Cardiac muscle cell (in vitro differentiated cells and primary cell): ENCODE results near the gene ERGIC1. TPM values are rescaled to one million over a fixed set of nuclear protein-coding genes. Genes with fewer than 3 reads are reported as not detected.

Experiments
- DNase-seq, 2 donors: peaks; one replicate each; pipeline versions ENCODE4 v3.0.0 to v3.0.0-alpha.2; 2010 to 2017; ENCODE audit warnings: low read depth in 1 of 2, low spot score in 1 of 2
- H3K27ac ChIP-seq: fragments of 200-600 bp; sonication (generic); 2 replicates; pipeline ENCODE4 v1.5.1; 2016
- H3K27me3 ChIP-seq: fragments of 200-600 bp; sonication (generic); 2 replicates; pipeline ENCODE4 v1.6.0; 2016; ENCODE audit warnings: control low read depth
- H3K36me3 ChIP-seq: fragments of 200-600 bp; sonication (generic); 2 replicates; pipeline ENCODE4 v1.5.1; 2016; ENCODE audit warnings: control low read depth
- H3K4me1 ChIP-seq: fragments of 200-600 bp; sonication (generic); 2 replicates; pipeline ENCODE4 v1.8.1; 2017; ENCODE audit warnings: low read depth, mild to moderate bottlenecking, mixed run types
- H3K4me3 ChIP-seq: fragments of 200-600 bp; sonication (generic); 2 replicates; pipeline ENCODE4 v1.5.1; 2016; ENCODE audit warnings: mild to moderate bottlenecking
- H3K9me3 ChIP-seq: fragments of 200-600 bp; sonication (generic); 2 replicates; pipeline ENCODE4 v1.5.1; 2017; ENCODE audit warnings: low read depth, mild to moderate bottlenecking, control low read depth
- polyA plus RNA-seq: library from polyadenylated mRNA; unstranded; fragments of >200 nt; fragmentation: Nextera tagmentation; extraction: Ambion mirVana; gene quantifications from 2 replicates; pipeline ENCODE4 v1.2.1, GENCODE V29; 2016
- total RNA-seq: library from RNA; depleted of rRNA; stranded (reverse); fragments of >200 nt; gene quantifications from 2 replicates; pipeline ENCODE4 v1.2.3, GENCODE V29; 2016
- TF ChIP-seq, protein P1 (sequence below): IDR thresholded peaks from 2 replicates; pipeline ENCODE4 v1.5.1; 2012; ENCODE audit warnings: low read depth, mild to moderate bottlenecking, low read length

The ERGIC1 gene
- total and polyA plus RNA-seq, 2 experiments from 2014 or later, result 15.4 to 77.3 TPM

DNA sequence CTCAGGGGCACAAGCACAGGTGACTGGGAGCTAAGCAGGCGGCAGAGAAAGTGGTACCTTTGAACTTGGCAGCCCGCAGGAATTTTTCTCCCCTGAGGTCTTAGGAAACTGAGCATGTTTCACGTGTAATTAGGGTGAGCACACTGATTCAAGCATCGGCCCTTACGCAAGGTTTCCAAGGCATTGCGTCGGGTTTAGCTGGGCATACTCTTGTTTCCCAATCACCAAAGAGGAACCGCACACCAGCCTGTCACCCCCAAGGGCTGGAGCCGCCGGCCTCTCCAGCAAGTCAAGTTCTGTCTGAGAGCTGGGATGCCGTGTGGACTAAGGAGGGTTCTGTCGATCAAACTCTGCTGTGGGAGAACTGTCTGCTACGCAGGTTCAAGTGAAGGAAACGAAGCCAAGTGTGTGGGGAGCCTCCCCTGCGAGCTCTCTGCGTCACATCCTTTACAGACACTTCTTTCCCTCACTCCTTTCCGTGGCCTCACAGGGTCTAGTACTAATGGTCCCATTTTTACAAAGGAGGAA is 53.0 kb downstream of the ERGIC1 start:
- Histone ChIP-seq H3K4me3 (no peak overlapping the region), H3K4me1 (peaks cover 24% of the 10 kb centered on the region), H3K9me3 (no peaks in the 10 kb centered on the region), H3K27ac (peak overlapping the region; percentile 44), H3K27me3 (no peaks in the 10 kb centered on the region), H3K36me3 (peaks cover 3% of the 10 kb centered on the region)
- DNase-seq, result peak in 1 of 2 donors; percentile 99
- TF ChIP-seq, protein P1, sequence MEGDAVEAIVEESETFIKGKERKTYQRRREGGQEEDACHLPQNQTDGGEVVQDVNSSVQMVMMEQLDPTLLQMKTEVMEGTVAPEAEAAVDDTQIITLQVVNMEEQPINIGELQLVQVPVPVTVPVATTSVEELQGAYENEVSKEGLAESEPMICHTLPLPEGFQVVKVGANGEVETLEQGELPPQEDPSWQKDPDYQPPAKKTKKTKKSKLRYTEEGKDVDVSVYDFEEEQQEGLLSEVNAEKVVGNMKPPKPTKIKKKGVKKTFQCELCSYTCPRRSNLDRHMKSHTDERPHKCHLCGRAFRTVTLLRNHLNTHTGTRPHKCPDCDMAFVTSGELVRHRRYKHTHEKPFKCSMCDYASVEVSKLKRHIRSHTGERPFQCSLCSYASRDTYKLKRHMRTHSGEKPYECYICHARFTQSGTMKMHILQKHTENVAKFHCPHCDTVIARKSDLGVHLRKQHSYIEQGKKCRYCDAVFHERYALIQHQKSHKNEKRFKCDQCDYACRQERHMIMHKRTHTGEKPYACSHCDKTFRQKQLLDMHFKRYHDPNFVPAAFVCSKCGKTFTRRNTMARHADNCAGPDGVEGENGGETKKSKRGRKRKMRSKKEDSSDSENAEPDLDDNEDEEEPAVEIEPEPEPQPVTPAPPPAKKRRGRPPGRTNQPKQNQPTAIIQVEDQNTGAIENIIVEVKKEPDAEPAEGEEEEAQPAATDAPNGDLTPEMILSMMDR, result no peak

DNA sequence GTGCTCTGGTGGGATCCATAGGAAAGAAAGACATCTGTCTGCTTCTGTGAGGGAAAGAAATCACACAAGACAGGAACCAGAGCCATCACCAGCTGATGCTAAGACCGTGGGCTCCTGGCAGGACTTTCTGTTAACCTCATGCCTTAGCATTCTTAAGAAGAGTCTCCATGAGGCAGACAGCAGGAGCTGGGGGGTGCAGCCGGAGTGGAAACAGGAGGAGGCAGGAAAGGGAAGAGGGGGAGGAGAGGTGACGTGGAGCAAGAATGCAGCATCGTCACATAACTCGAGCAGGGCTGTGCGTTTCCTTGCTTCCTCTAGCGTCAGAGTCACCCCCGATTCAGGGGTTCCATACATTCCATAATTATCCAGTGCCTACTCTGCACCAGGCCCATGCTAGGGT is 53.6 kb downstream of the ERGIC1 start:
- DNase-seq, result peak in 1 of 2 donors; percentile 98
- TF ChIP-seq, protein P1, result no peak

DNA sequence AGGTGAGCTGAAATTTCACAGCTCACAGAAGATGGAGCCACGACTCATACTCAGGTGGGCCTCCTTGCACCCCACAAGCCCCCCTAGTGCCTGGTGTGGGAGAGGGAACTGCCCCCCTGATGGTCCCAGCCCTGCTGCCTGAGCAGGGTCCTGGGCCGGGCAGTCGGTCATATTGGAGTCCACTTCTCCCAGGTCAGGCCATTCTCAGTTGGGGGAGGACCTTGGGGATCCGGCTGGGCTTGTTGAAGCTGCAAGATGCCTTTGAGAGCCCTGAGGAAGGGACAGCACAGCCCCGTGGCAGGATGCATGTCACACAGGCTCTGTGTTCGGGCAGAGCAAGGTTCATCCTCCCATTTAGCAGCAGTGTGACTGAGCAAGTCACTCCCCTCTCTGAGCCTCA is 56.6 kb downstream of the ERGIC1 start:
- Histone ChIP-seq H3K4me3 (no peak overlapping the region), H3K27ac (no peak overlapping the region), H3K4me1 (peaks cover 20% of the 10 kb centered on the region), H3K27me3 (no peaks in the 10 kb centered on the region), H3K36me3 (peaks cover 3% of the 10 kb centered on the region), H3K9me3 (no peaks in the 10 kb centered on the region)
- TF ChIP-seq, protein P1, result no peak
- no peak for DNase-seq

More for the DNA sequence above, 53.6 kb downstream of the ERGIC1 start:
- Histone ChIP-seq H3K27ac (peak overlapping the region; percentile 44), H3K27me3 (no peaks in the 10 kb centered on the region), H3K4me3 (no peak overlapping the region), H3K9me3 (no peaks in the 10 kb centered on the region), H3K4me1 (peaks cover 26% of the 10 kb centered on the region), H3K36me3 (peaks cover 3% of the 10 kb centered on the region)

DNA sequence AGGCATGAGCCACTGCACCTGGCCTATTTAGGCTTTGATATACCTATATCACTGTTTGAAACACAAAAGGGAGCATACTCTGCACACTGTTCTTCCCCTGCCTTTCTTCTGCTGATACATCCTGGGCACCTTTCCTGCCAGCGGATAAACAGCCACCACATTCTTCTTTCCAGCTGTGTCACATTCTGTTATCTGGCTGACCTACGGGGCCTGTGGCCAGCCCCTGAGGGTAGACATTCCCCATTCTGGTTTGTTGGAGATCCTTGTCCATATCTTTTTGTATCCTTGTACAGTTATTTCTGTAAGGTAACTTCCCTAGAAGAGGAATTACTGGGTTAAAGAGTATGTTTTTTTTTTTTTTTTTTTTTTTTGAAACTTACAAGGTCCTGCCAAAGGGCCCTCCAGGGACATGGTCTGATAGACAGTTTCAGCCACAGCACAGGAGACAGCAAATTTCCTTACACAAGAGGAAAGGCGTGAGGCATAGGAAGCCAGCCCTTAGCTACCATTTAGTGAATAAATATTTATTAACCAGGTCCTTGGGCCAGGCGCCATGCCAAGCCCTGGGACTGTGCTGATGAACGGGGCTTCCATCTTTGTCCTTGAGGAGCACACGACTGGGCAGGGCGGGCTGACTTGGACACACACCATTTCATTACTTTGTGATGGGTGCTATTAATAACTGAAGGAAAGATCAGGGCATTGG is 57.8 kb downstream of the ERGIC1 start:
- Histone ChIP-seq H3K27me3 (no peaks in the 10 kb centered on the region), H3K4me1 (peaks cover 17% of the 10 kb centered on the region), H3K9me3 (no peaks in the 10 kb centered on the region), H3K36me3 (peaks cover 3% of the 10 kb centered on the region), H3K27ac (peak overlapping the region; percentile 78), H3K4me3 (no peak overlapping the region)
- TF ChIP-seq, protein P1, result no peak
- peak in 1 of 2 donors; percentile 90 for DNase-seq

DNA sequence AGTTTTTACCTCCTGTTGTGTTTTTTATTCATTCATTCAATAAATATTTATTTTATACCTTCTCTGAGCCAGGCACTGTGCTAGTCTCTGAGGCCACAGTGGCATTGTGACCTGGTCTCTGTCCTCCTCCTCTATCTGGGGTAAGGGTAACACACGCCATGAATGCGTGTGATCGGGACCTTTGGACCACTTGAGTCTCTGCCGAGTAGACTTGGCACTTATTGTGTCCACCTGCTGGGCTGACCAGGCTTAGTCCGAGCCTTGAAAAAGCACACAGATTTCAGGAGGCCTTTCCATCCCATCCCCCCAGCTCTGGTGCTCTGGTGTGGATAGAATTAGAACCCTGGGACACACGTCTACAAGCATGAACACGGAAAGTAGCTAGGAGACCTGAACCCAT is 58.7 kb downstream of the ERGIC1 start:
- peaks cover 9% of the 10 kb centered on the region for H3K4me1 ChIP-seq
- no peaks in the 10 kb centered on the region for H3K27me3 ChIP-seq
- H3K27ac ChIP-seq, result peak overlapping the region; percentile 78
- TF ChIP-seq, protein P1, result no peak
- no peaks in the 10 kb centered on the region for H3K9me3 ChIP-seq
- no peak overlapping the region for H3K4me3 ChIP-seq
- no peak for DNase-seq
- peaks cover 3% of the 10 kb centered on the region for H3K36me3 ChIP-seq
